Fibroblast of pulmonary artery (primary cell): ENCODE data around the gene KSR2.

Experiments used
- DNase-seq: peaks from one replicate; pipeline ENCODE4 v3.0.0-alpha.2; 2010; ENCODE audit warnings: low read depth
- H3K4me3 ChIP-seq: replicated peaks from 2 replicates; pipeline ENCODE4 v1.5.1; 2011; ENCODE audit warnings: low read depth, mild to moderate bottlenecking, control low read depth, low read length, moderate library complexity
- TF ChIP-seq, protein P1 (sequence below): IDR thresholded peaks from 2 replicates; pipeline ENCODE4 v1.5.1; 2011; ENCODE audit warnings: mild to moderate bottlenecking, control low read depth, low read length, inconsistent platforms; ENCODE audit errors: missing control alignments

KSR2 gene

DNA sequence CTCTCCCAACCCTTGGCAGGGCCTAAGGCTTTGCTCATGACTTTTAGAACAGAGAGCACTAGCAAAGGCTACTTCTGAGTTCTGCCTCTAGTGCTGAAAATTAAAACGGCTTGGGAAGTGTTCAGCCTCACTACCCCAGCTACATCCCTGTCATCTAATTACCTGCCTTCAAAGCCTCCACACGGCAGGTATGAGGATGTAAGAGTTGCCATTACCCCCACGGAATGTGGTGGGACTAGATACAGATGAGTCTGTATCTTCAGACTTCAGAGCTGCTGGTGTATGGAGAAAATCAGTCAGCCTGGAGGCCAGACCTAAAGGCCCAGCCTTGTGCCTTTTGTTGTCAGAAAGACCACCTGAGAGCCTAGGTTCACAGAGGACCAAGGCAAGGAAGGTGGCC is 392.7 kb downstream of the KSR2 start:
- no peak for DNase-seq
- TF ChIP-seq, protein P1, sequence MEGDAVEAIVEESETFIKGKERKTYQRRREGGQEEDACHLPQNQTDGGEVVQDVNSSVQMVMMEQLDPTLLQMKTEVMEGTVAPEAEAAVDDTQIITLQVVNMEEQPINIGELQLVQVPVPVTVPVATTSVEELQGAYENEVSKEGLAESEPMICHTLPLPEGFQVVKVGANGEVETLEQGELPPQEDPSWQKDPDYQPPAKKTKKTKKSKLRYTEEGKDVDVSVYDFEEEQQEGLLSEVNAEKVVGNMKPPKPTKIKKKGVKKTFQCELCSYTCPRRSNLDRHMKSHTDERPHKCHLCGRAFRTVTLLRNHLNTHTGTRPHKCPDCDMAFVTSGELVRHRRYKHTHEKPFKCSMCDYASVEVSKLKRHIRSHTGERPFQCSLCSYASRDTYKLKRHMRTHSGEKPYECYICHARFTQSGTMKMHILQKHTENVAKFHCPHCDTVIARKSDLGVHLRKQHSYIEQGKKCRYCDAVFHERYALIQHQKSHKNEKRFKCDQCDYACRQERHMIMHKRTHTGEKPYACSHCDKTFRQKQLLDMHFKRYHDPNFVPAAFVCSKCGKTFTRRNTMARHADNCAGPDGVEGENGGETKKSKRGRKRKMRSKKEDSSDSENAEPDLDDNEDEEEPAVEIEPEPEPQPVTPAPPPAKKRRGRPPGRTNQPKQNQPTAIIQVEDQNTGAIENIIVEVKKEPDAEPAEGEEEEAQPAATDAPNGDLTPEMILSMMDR: no peak
- H3K4me3 ChIP-seq: no peak overlapping the region

DNA sequence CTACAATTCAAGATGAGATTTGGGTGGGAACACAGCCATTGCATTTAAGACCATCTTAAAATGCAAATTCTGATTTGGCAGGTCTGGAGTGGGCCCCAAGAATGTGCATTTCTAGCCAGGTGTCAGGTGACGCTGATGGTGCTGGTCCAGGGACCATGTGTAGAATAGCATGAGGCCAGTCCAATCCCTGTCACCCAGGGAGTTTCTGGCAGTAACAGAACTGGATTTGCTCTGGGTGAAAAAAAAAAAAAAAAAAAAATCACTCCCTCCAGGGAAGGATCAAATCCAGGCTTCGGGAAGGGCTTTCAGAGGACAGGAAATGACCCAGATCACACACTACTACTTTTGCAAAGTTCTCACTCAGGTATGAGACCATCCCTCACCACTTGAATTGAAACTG is 394.1 kb downstream of the KSR2 start:
- DNase-seq: no peak
- H3K4me3 ChIP-seq: no peak overlapping the region
- TF ChIP-seq, protein P1: no peak

DNA sequence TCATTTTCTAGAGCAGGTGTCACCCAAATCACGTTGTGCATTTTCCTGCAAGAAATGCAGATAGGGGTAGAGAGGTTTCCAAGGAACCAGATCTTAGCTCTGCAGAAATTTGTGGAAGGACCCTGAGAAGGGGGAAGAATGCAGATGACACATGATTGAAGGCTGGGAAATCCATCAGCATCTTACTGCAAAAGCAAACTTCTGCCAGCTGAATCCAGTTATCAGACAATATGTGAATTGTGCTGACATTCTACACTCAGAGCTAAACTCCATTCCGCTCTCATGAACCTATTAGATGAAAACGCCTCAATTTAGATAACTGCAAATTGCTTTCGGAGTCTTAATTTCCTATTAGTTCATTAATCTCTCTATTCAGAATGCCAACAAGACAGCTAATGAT is 396.0 kb downstream of the KSR2 start:
- no peak for DNase-seq
- no peak overlapping the region for H3K4me3 ChIP-seq
- TF ChIP-seq, protein P1: no peak

DNA sequence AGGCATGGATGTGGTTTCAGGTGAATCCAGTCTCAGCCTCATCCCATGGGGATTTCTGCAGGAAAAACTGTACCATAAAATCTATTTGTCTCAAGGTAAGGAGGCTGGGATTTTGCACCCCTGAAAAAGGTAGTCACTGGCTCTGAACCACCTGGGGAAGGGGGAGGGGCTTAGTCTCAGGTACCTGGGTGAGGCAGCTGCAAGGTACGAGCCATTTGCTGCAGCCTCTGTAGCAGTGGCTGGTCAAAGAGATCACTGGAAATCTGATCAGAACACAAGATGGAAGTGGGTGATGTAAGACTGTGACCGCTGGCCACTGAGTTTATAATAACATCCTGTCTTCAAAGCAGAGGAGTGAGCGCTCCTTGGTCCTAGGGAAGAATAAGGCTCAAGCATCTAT is 397.5 kb downstream of the KSR2 start:
- no peak for DNase-seq
- no peak overlapping the region for H3K4me3 ChIP-seq
- TF ChIP-seq, protein P1: no peak

DNA sequence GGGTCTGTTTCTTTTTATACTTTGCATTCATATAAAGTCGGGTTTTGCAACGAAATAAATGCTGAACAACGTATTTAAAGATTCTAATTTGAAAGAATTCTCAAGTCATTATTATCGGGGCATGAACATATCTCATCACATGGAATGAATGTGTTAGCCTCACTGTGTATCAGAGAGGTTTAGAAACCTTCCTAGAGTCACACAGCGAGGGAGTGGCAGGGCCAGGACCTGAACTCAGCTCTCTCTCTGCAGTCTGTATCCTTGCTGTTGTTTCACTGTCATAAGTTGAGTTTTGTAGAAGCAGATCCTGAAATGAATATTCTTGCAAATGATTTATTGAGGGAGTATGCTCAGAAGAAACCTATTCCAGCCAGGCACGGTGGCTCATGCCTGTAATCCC is 398.2 kb downstream of the KSR2 start:
- H3K4me3 ChIP-seq: no peak overlapping the region
- TF ChIP-seq, protein P1: no peak
- no peak for DNase-seq

DNA sequence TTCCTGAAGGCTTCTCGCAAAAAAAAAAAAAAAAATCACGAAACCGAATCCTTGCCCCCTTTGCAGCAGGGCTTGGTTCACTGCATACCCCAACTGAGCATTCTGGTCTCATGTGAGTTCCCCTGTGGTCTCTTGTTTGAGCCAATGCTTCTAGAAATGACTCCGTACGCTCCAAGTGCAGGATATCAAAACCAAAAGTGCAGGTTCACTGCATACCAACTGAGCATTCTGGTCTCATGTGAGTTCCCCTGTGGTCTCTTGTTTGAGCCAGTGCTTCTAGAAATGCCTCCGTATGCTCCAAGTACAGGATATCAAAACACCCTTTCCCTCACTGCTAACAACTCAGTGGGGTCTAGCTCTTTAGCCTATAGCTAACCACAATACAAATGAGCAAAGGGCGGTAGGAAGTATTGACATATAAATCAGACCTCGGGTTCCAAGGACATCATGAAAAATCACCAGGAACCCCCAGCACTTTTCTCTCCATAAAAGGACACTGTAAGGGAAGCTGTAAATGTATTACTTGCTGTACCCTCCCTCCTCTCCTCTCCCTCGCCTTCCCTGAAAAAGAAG is 401.1 kb downstream of the KSR2 start:
- TF ChIP-seq, protein P1: no peak
- no peak overlapping the region for H3K4me3 ChIP-seq
- DNase-seq: no peak

DNA sequence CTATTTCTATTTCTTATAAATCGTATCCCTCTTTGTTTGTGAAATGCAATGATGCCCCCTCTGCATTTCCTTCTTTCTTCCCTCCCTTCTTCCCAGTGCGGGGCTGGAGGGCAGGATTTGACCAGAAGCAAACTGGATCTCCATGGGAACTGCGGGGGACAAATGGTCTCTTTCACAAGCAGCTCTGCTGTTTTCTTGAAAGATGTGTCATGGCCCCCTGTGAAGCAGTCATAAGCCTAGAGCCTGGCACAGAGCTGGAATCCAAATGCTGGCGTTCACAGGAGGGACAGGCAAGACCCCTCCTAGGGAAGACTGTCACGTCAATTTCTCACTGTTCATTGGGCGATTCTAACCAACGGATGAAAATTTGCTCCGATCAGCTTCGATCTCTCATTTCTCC is 403.9 kb downstream of the KSR2 start:
- DNase-seq: no peak

More for the DNA sequence above, 403.9 kb downstream of the KSR2 start:
- H3K4me3 ChIP-seq: no peak overlapping the region
- TF ChIP-seq, protein P1: no peak
